Fibroblast of lung (primary cell): ENCODE data around the gene ENTPD7. TPM values are rescaled to one million over a fixed set of nuclear protein-coding genes. Genes with fewer than 3 reads are reported as not detected.

Experiments
- DNase-seq, 2 donors: peaks; one replicate each; pipeline versions ENCODE4 v3.0.0 to v3.0.0-alpha.2; 2010; ENCODE audit warnings: low read depth in 2 of 2
- H2AFZ ChIP-seq: 2 replicates; pipeline ENCODE4 v1.5.1; 2012; ENCODE audit warnings: low read length, control low read depth, inconsistent platforms
- H3K27ac ChIP-seq: 2 replicates; pipeline ENCODE4 v1.5.1; 2011; ENCODE audit warnings: low read length, control low read depth; ENCODE audit not compliant: insufficient read depth
- H3K27me3 ChIP-seq: 2 replicates; pipeline ENCODE4 v1.5.1; 2011; ENCODE audit warnings: mild to moderate bottlenecking, low read length; ENCODE audit not compliant: control insufficient read depth, insufficient read depth
- H3K36me3 ChIP-seq: 2 replicates; pipeline ENCODE4 v1.5.1; 2011; ENCODE audit warnings: low read length; ENCODE audit not compliant: control insufficient read depth, insufficient read depth
- H3K4me1 ChIP-seq: 2 replicates; pipeline ENCODE4 v1.5.1; 2011; ENCODE audit warnings: low read length; ENCODE audit not compliant: control insufficient read depth, insufficient read depth; ENCODE audit errors: extremely low read depth
- H3K4me2 ChIP-seq: 2 replicates; pipeline ENCODE4 v1.5.1; 2011; ENCODE audit warnings: low read length, control low read depth; ENCODE audit not compliant: insufficient read depth; ENCODE audit errors: extremely low read depth
- H3K4me3 ChIP-seq, 4 experiments: fragments of 200-600 bp in 1 of 4; sonication (generic) in 1 of 4; replicated peaks in 1 of 4; 2 replicates each; pipeline ENCODE4 v1.5.1; 2011 to 2016; ENCODE audit warnings: low read length in 4 of 4, low read depth in 3 of 4, mild to moderate bottlenecking in 3 of 4, control low read depth in 2 of 4, inconsistent platforms in 1 of 4, mixed read lengths in 1 of 4; ENCODE audit not compliant: insufficient read depth in 1 of 4; ENCODE audit errors: control extremely low read depth in 1 of 4
- H3K79me2 ChIP-seq: 2 replicates; pipeline ENCODE4 v1.5.1; 2012; ENCODE audit warnings: mild to moderate bottlenecking, low read length, inconsistent platforms; ENCODE audit not compliant: control insufficient read depth, insufficient read depth
- H3K9ac ChIP-seq: 2 replicates; pipeline ENCODE4 v1.5.1; 2011; ENCODE audit warnings: mild to moderate bottlenecking, low read length, control low read depth; ENCODE audit not compliant: insufficient read depth
- H3K9me3 ChIP-seq: 2 replicates; pipeline ENCODE4 v1.5.1; 2012; ENCODE audit warnings: low read depth, low read length; ENCODE audit not compliant: control insufficient read depth, insufficient read depth
- H4K20me1 ChIP-seq: 2 replicates; pipeline ENCODE4 v1.5.1; 2011; ENCODE audit warnings: low read length; ENCODE audit not compliant: control insufficient read depth, insufficient read depth; ENCODE audit errors: extremely low read depth
- EZH2 ChIP-seq: IDR thresholded peaks from 2 replicates; pipeline ENCODE4 v1.5.1; 2012; ENCODE audit warnings: low read length, control low read depth, mild to moderate bottlenecking; ENCODE audit errors: missing control alignments
- polyA plus RNA-seq, 2 donors: library from polyadenylated mRNA; depleted of rRNA in 1 of 2; stranded (reverse) in 1 of 2; unstranded in 1 of 2; fragments of >200 nt; gene quantifications; 2 replicates each; pipeline ENCODE4 v1.2.1, GENCODE V29; 2011 to 2012; ENCODE audit warnings: missing spikeins in 1 of 2
- total RNA-seq: library from RNA; depleted of rRNA; stranded (reverse); fragments of >200 nt; gene quantifications from 2 replicates; pipeline ENCODE4 v1.2.1, GENCODE V29; 2014
- TF ChIP-seq, protein P1 (sequence below), 2 donors: IDR thresholded peaks in 1 of 2; conservative IDR thresholded peaks in 1 of 2; 1 replicate in 1 of 2; 2 replicates in 1 of 2; pipeline ENCODE4 v1.5.1; 2011 to 2012; ENCODE audit warnings: low read length in 2 of 2, control low read depth in 1 of 2, inconsistent platforms in 1 of 2, low read depth in 1 of 2, mild to moderate bottlenecking in 1 of 2

ENTPD7 gene
- total and polyA plus RNA-seq, 2 donors (not counting 1 experiment from before 2014, with no cell fraction given), result 17.3 to 28.9 TPM

DNA sequence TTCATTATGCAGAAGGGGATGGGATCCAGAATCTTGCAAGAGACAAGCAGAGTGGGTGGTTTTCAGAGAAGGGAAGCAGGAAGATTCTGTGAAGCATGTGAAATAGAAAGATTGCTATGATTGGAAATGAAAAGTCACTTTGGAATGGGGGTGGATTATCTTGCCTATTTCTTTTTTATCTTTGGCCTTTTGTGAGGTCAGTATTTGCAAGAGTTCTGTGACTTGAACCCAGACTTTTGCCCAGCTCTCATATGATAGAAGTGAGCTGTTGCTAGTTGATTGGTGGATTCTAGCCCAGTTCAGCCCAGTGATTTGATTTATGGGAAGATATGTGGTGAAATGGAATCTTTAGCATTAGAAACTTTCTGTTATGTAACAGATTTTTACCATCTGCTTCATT lies 17.1 kb downstream of the ENTPD7 start:
- Histone ChIP-seq H3K4me2 (no peak overlapping the region), H3K27ac (no peak overlapping the region), H3K27me3 (no peaks in the 10 kb centered on the region), H3K79me2 (no peaks in the 10 kb centered on the region), H4K20me1 (no peaks in the 10 kb centered on the region), H3K9me3 (no peaks in the 10 kb centered on the region), H2AFZ (no peak overlapping the region), H3K4me3 (no peak overlapping the region), H3K4me1 (peaks cover 3% of the 10 kb centered on the region), H3K9ac (no peak overlapping the region), H3K36me3 (peaks cover 7% of the 10 kb centered on the region)
- TF ChIP-seq, protein P1, sequence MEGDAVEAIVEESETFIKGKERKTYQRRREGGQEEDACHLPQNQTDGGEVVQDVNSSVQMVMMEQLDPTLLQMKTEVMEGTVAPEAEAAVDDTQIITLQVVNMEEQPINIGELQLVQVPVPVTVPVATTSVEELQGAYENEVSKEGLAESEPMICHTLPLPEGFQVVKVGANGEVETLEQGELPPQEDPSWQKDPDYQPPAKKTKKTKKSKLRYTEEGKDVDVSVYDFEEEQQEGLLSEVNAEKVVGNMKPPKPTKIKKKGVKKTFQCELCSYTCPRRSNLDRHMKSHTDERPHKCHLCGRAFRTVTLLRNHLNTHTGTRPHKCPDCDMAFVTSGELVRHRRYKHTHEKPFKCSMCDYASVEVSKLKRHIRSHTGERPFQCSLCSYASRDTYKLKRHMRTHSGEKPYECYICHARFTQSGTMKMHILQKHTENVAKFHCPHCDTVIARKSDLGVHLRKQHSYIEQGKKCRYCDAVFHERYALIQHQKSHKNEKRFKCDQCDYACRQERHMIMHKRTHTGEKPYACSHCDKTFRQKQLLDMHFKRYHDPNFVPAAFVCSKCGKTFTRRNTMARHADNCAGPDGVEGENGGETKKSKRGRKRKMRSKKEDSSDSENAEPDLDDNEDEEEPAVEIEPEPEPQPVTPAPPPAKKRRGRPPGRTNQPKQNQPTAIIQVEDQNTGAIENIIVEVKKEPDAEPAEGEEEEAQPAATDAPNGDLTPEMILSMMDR (conservative IDR thresholded peaks at IDR 0.05 in 1 of 2, IDR thresholded peaks at IDR 0.05 in 1 of 2; ENCODE audit: low read depth in 1 of 2, low read length in 2 of 2), result no peak
- DNase-seq, result peak; percentile 79 to 98

GRCh38 chr10:99676895-99677294 lies 17.6 kb downstream of the ENTPD7 start:
- Histone ChIP-seq H2AFZ (no peak overlapping the region), H3K4me3 (no peak overlapping the region), H3K4me2 (no peak overlapping the region), H3K27ac (no peak overlapping the region), H3K27me3 (no peaks in the 10 kb centered on the region), H3K36me3 (peaks cover 7% of the 10 kb centered on the region), H3K9me3 (no peaks in the 10 kb centered on the region), H3K4me1 (peaks cover 5% of the 10 kb centered on the region), H4K20me1 (no peaks in the 10 kb centered on the region), H3K9ac (no peak overlapping the region), H3K79me2 (no peaks in the 10 kb centered on the region)
- peak in 1 of 2 donors; percentile 71 for DNase-seq
- TF ChIP-seq EZH2, result no peak
- TF ChIP-seq, protein P1 (conservative IDR thresholded peaks at IDR 0.05 in 1 of 2, IDR thresholded peaks at IDR 0.05 in 1 of 2; ENCODE audit: low read depth in 1 of 2, low read length in 2 of 2), result no peak

GRCh38 chr10:99678921-99679320 lies 19.6 kb downstream of the ENTPD7 start:
- no peak for DNase-seq
- Histone ChIP-seq H3K36me3 (peaks cover 7% of the 10 kb centered on the region), H3K27me3 (no peaks in the 10 kb centered on the region), H3K9ac (no peak overlapping the region), H3K9me3 (no peaks in the 10 kb centered on the region), H3K79me2 (no peaks in the 10 kb centered on the region), H4K20me1 (no peaks in the 10 kb centered on the region), H3K27ac (no peak overlapping the region), H2AFZ (no peak overlapping the region), H3K4me3 (no peak overlapping the region), H3K4me2 (no peak overlapping the region), H3K4me1 (peaks cover 3% of the 10 kb centered on the region)
- no peak for TF ChIP-seq EZH2
